ENCODE results near the gene PTCH1. TPM values are rescaled to one million over a fixed set of nuclear protein-coding genes. Genes with fewer than 3 reads are reported as not detected.

Gene PTCH1
- total RNA-seq, 1 experiment from 2014 or later: 15.2 TPM

- peaks cover 17 to 22% of the 10 kb centered on the region in 2 experiments for H3K4me1 ChIP-seq (ENCODE audit: control insufficient read depth in 1 of 2, insufficient read depth in 2 of 2, low read length in 2 of 2)
- H3K27ac ChIP-seq (ENCODE audit: low read depth, low read length): no peak overlapping the region
- intact Hi-C loops (cut with micrococcal nuclease): no loop called here
- no peaks in the 10 kb centered on the region for H4K20me1 ChIP-seq (ENCODE audit: insufficient read depth)
- ChIA-PET CTCF (no interaction called here), RAD21 (ENCODE audit: low non-redundant PET in 1 of 2, low total read pairs in 2 of 2, uncharacterized antibody in 2 of 2, unreplicated experiment in 2 of 2) (no interaction called here), POLR2A (no interaction called here)
- H3K79me2 ChIP-seq (ENCODE audit: insufficient read depth, low read length): no peaks in the 10 kb centered on the region
- ATAC-seq (no peak), DNase-seq (ENCODE audit: low read depth, low spot score) (no peak)
- no peak overlapping the region for H2AFZ ChIP-seq (ENCODE audit: low read depth, low read length, poor library complexity, severe bottlenecking)
- no peak for TF ChIP-seq ATF3 (IDR thresholded peaks at IDR 0.05)
- TF ChIP-seq RAD21 (IDR thresholded peaks at IDR 0.05; ENCODE audit: low read depth): no peak
- TF ChIP-seq CTCF (IDR thresholded peaks at IDR 0.05 in 2 of 3, conservative IDR thresholded peaks at IDR 0.05 in 1 of 3; ENCODE audit: borderline replicate concordance in 1 of 3, insufficient read depth in 1 of 3, low read depth in 2 of 3, low read length in 2 of 3): no peak
- no peak for TF ChIP-seq SIN3A (IDR thresholded peaks at IDR 0.05; ENCODE audit: low read depth)
- no peak for TF ChIP-seq YY1 (IDR thresholded peaks at IDR 0.05; ENCODE audit: extremely low read depth, insufficient replicate concordance, low read depth, low read length)
- no peak for TF ChIP-seq EZH2 (IDR thresholded peaks at IDR 0.05)
- TF ChIP-seq MAX (IDR thresholded peaks at IDR 0.05): no peak
- TF ChIP-seq REST (IDR thresholded peaks at IDR 0.05; ENCODE audit: low read depth): no peak
- no peak for TF ChIP-seq FOSL1 (IDR thresholded peaks at IDR 0.05; ENCODE audit: low read depth)
- no peak for TF ChIP-seq EZH2phosphoT487 (IDR thresholded peaks at IDR 0.05; ENCODE audit: borderline replicate concordance)
- no peak for TF ChIP-seq SRF (IDR thresholded peaks at IDR 0.05; ENCODE audit: low read depth)
- no peak for TF ChIP-seq POLR2AphosphoS5 (IDR thresholded peaks at IDR 0.05; ENCODE audit: low read depth, low read length)
- TF ChIP-seq ELF1 (IDR thresholded peaks at IDR 0.05; ENCODE audit: borderline replicate concordance, low read depth): no peak
- no peak for TF ChIP-seq ZFX (IDR thresholded peaks at IDR 0.05)
- TF ChIP-seq JUND (IDR thresholded peaks at IDR 0.05): no peak
- TF ChIP-seq CEBPB (IDR thresholded peaks at IDR 0.05; ENCODE audit: low read depth): no peak
- no peak for TF ChIP-seq POLR2A (IDR thresholded peaks at IDR 0.05; ENCODE audit: borderline replicate concordance, extremely low read depth, insufficient read depth, insufficient read length)
- no peak for TF ChIP-seq TCF7L2 (IDR thresholded peaks at IDR 0.05; ENCODE audit: borderline replicate concordance, extremely low read depth, insufficient read depth, insufficient read length)
- no peak for TF ChIP-seq SP1 (IDR thresholded peaks at IDR 0.05; ENCODE audit: low read depth)
- no peak for TF ChIP-seq ZBTB33 (IDR thresholded peaks at IDR 0.05; ENCODE audit: extremely low read depth, insufficient replicate concordance, low read length)
- H3K36me3 ChIP-seq (ENCODE audit: control insufficient read depth in 1 of 2, insufficient read depth in 2 of 2, low read length in 2 of 2): no peaks in the 10 kb centered on the region
- BruUV-seq (replicated peaks): no TSS peak
- no peaks in the 10 kb centered on the region for H3K27me3 ChIP-seq (ENCODE audit: insufficient read depth, low read length)
- no peaks in the 10 kb centered on the region for H3K9me3 ChIP-seq (ENCODE audit: control insufficient read depth in 1 of 2, insufficient read depth in 1 of 2, low read depth in 1 of 2, low read length in 2 of 2)
- H3K4me3 ChIP-seq (replicated peaks in 1 of 2; ENCODE audit: low read depth in 1 of 2, low read length in 2 of 2): no peak overlapping the region
- peak overlapping the region; percentile 34 for H3K4me2 ChIP-seq (ENCODE audit: low read length)
- H3K9ac ChIP-seq (ENCODE audit: low read length): no peak overlapping the region
- H3K9me2 ChIP-seq (ENCODE audit: insufficient read depth): no peaks in the 10 kb centered on the region
These were observed 16.9 kb downstream of the PTCH1 start for GRCh38 chr9:95499847-95500246.

Data from HCT116 (cell line).